ENCODE data around the gene RINL. TPM values are rescaled to one million over a fixed set of nuclear protein-coding genes. Genes with fewer than 3 reads are reported as not detected.

Gene RINL
- 1.9 and 2.6 TPM in 2 replicates for total RNA-seq

GRCh38 chr19:38877781-38878574, at the start of gene RINL:
TSS of gene RINL (minus strand) at chr19:38878275. CDS start at chr19:38876742, 1,533 bp downstream.

GRCh38 chr19:38899447-38900201, 21.5 kb upstream of the RINL start, which contains the start of the genes NFKBIB and SIRT2:
TSS of gene NFKBIB (plus strand) at chr19:38899969. CDS start at chr19:38900033, 64 bp downstream.
TSS of gene SIRT2 (minus strand) at chr19:38899618. CDS start at chr19:38899521, 97 bp downstream.

GRCh38 chr19:38849860-38850435, 28.1 kb downstream of the RINL start, which contains the start of gene HNRNPL:
TSS of gene HNRNPL (minus strand) at chr19:38849986. CDS start at chr19:38849966, 20 bp downstream.

Other genes with a start within 250 kb of the RINL start
- 644 and 959 TPM in 2 replicates for gene ACTN4, start 230.6 kb downstream of the RINL start, total RNA-seq
- gene CAPN12, start 133.8 kb downstream of the RINL start, total RNA-seq, result 0.24 and 0.65 TPM in 2 replicates
- not detected in 2 replicates for gene LGALS7, start 104.8 kb downstream of the RINL start, total RNA-seq
- gene LGALS7B, start 89.1 kb downstream of the RINL start, total RNA-seq, result 0.97 TPM in 1 of 2 replicates, not detected in the other
- not detected in 2 replicates for gene LGALS4, start 65.3 kb downstream of the RINL start, total RNA-seq
- gene ECH1, start 46.5 kb downstream of the RINL start, total RNA-seq, result 61.2 and 70.1 TPM in 2 replicates
- 232 and 246 TPM in 2 replicates for gene HNRNPL, start 28.3 kb downstream of the RINL start, total RNA-seq
- gene SIRT2, start 21.3 kb upstream of the RINL start, total RNA-seq, result 64.1 and 65.9 TPM in 2 replicates
- gene NFKBIB, start 21.7 kb upstream of the RINL start, total RNA-seq, result 8.1 and 9.9 TPM in 2 replicates
- gene CCER2, start 33.9 kb upstream of the RINL start, total RNA-seq, result not detected in 2 replicates
- 26.0 and 35.8 TPM in 2 replicates for gene SARS2, start 52.5 kb upstream of the RINL start, total RNA-seq
- 15.7 and 18.1 TPM in 2 replicates for gene MRPS12, start 52.7 kb upstream of the RINL start, total RNA-seq
- 28.4 and 34.6 TPM in 2 replicates for gene FBXO17, start 97.5 kb upstream of the RINL start, total RNA-seq
- gene FBXO27, start 154.3 kb upstream of the RINL start, total RNA-seq, result 2.8 and 3.4 TPM in 2 replicates
- gene ACP7, start 206.1 kb upstream of the RINL start, total RNA-seq, result 0.36 and 1.1 TPM in 2 replicates
- 8.1 and 14.9 TPM in 2 replicates for gene PAK4, start 247.5 kb upstream of the RINL start, total RNA-seq

Data from hair follicle dermal papilla cell (primary cell).